ENCODE results near the gene PCYT2. TPM values are rescaled to one million over a fixed set of nuclear protein-coding genes. Genes with fewer than 3 reads are reported as not detected.

PCYT2 gene
- total RNA-seq, 1 experiment from 2014 or later = 51.5 TPM

DNA sequence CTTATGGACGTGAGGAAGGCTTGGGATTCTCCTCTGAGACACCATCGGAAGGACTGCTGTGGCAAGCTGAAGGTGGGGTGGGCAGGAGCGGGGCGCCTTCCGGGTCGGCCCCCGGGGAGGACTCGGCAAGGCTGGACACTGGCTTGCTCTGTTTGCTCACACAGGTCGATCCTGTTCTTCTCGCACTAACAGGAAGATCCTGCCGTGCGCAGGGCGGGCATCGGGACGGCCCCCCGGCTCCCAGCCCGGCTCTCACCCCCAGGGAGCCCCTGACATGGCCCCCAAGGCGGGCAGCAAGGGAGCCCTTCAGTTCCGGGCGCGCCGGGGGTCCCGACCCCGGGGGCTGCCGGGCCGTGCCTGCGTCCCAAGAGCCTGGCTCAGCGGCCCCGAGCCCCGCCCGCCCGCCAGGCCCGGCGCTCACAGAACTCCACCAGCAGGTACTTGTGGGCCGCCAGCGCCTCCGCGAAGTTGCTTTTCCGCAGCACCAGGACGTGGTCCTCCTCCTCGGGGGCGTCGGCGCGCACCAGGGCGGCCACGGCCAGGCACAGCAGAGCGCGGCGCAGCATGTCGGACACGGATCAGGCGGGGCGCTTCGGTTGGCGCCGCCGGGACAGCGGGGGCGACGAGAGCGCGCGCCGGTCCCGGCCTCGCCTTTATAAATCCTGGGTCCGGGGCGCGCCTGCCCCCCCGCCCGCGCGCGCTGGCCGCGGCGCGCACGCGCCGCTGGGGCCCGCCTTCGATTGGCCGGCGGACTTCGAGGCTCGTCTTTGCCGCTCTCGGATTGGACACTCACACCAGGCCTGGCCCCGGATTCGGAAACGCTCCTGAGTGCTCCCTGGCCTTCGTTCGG is 51.1 kb downstream of the PCYT2 start, which contains the start of gene P4HB:
TSS of gene P4HB (minus strand) at position 630 of the 850 bp plus-strand sequence. CDS start at position 566, 64 bp downstream.
- POLR2A ChIA-PET = interaction anchor here (0.7 to 1.2 kb wide), 6 partner anchors 9 to 157 kb away, joined by 3 to 6 read pairs (median 3); partner anchors contain the start of gene MRPL12
- peaks cover 10% of the 10 kb centered on the region; the same call in 1 of the 2 replicates for H4K20me1 ChIP-seq (ENCODE audit: insufficient read depth)
- H3K4me3 ChIP-seq (replicated peaks in 1 of 2; ENCODE audit: low read depth in 1 of 2, low read length in 2 of 2) = peak within 1 kb of the TSS; percentile 95 to 97
- peaks cover 93% of the 10 kb centered on the region for H3K79me2 ChIP-seq (ENCODE audit: insufficient read depth, low read length)
- CTCF ChIA-PET = interaction anchor here (0.7 to 1.0 kb wide), 3 partner anchors 9 to 38 kb away, joined by 3 to 7 read pairs (median 6); no protein-coding TSS in a partner anchor
- ATAC-seq = peak; percentile 83
- H3K4me1 ChIP-seq (ENCODE audit: control insufficient read depth in 1 of 2, insufficient read depth in 2 of 2, low read length in 2 of 2) = peaks cover 20 to 51% of the 10 kb centered on the region in 2 experiments
- H3K9ac ChIP-seq (ENCODE audit: low read length) = peak within 1 kb of the TSS; percentile 99
- peak; percentile 89 for TF ChIP-seq POLR2A (IDR thresholded peaks at IDR 0.05; ENCODE audit: borderline replicate concordance, extremely low read depth, insufficient read depth, insufficient read length)
- TF ChIP-seq ELF1 (IDR thresholded peaks at IDR 0.05; ENCODE audit: borderline replicate concordance, low read depth) = no peak
- TF ChIP-seq POLR2AphosphoS5 (IDR thresholded peaks at IDR 0.05; ENCODE audit: low read depth, low read length) = peak; percentile 99
- TF ChIP-seq ZFX (IDR thresholded peaks at IDR 0.05) = peak; percentile 87; the same call in 1 of the 2 replicates
- H3K9me3 ChIP-seq (ENCODE audit: control insufficient read depth in 1 of 2, insufficient read depth in 1 of 2, low read depth in 1 of 2, low read length in 2 of 2) = no peaks in the 10 kb centered on the region
- H3K27me3 ChIP-seq (ENCODE audit: insufficient read depth, low read length) = no peaks in the 10 kb centered on the region
- H2AFZ ChIP-seq (ENCODE audit: low read depth, low read length, poor library complexity, severe bottlenecking) = no peak within 1 kb of the TSS
- BruUV-seq (replicated peaks) = no TSS peak
- DNase-seq (ENCODE audit: low read depth, low spot score) = no peak
- RAD21 ChIA-PET (ENCODE audit: low non-redundant PET in 1 of 2, low total read pairs in 2 of 2, uncharacterized antibody in 2 of 2, unreplicated experiment in 2 of 2) = interaction anchor here in 1 of 2 experiments (0.6 kb wide), 1 partner anchor 68 kb away, joined by 3 read pairs; the partner anchor contains the start of gene MAFG
- peak within 1 kb of the TSS; percentile 94 for H3K27ac ChIP-seq (ENCODE audit: low read depth, low read length)
- intact Hi-C loops (cut with micrococcal nuclease) = loop anchor here (2.0 kb wide), 1 partner anchor 27 kb away; the partner anchor contains the start of gene MCRIP1
- H3K4me2 ChIP-seq (ENCODE audit: low read length) = peak within 1 kb of the TSS; percentile 95
- peaks cover 28 to 53% of the 10 kb centered on the region in 2 experiments for H3K36me3 ChIP-seq (ENCODE audit: control insufficient read depth in 1 of 2, insufficient read depth in 2 of 2, low read length in 2 of 2)
- no peaks in the 10 kb centered on the region for H3K9me2 ChIP-seq (ENCODE audit: insufficient read depth)
